HEK293 (cell line): ENCODE data around the gene ITSN1.

ENCODE experiments used
- CTCF ChIA-PET: fragments of 350-600 bp; formaldehyde crosslinking; extraction: SDS; loops from one replicate; lab custom pipeline; 2021; ENCODE audit warnings: antibody characterized with exemption; lab: Yijun Ruan, JAX
- POLR2A ChIA-PET: fragments of 300-600 bp; formaldehyde crosslinking; extraction: SDS; loops from one replicate; lab custom pipeline; 2020; ENCODE audit warnings: antibody characterized with exemption, inconsistent platforms; lab: Yijun Ruan, JAX
- H3K27ac ChIP-seq: fragments of 200-500 bp; sonication (Bioruptor generic); 2 replicates; pipeline ENCODE4 v1.5.1; 2014; ENCODE audit warnings: low read depth, low read length, control low read depth, inconsistent platforms; ENCODE audit errors: extremely low read depth
- H3K36me3 ChIP-seq, 2 experiments: fragments of 200-500 bp in 1 of 2; sonication (Bioruptor generic) in 1 of 2; 1 replicate in 1 of 2; 2 replicates in 1 of 2; pipeline ENCODE4 v1.5.1; 2014 to 2017; ENCODE audit warnings: inconsistent platforms in 2 of 2, low read length in 2 of 2; ENCODE audit not compliant: control insufficient read depth in 2 of 2, insufficient read depth in 1 of 2
- H3K4me1 ChIP-seq: fragments of 200-500 bp; sonication (Bioruptor generic); 2 replicates; pipeline ENCODE4 v1.5.1; 2014; ENCODE audit warnings: mild to moderate bottlenecking, low read length, inconsistent platforms; ENCODE audit not compliant: control insufficient read depth, insufficient read depth
- H3K4me3 ChIP-seq: 2 replicates; pipeline ENCODE4 v1.5.1; 2011; ENCODE audit warnings: low read depth, mild to moderate bottlenecking, control low read depth, low read length, moderate library complexity
- H3K9me3 ChIP-seq: fragments of 200-500 bp; sonication (Bioruptor generic); 2 replicates; pipeline ENCODE4 v1.5.1; 2014; ENCODE audit warnings: low read depth, low read length, inconsistent platforms; ENCODE audit not compliant: control insufficient read depth, insufficient read depth
- GLIS2 ChIP-seq: fragments of 450-650 bp; formaldehyde crosslinking; IDR thresholded peaks from 2 replicates; pipeline ENCODE4 v1.5.1; 2016; ENCODE audit warnings: missing biosample characterization, missing genetic modification characterization
- HOXC10 ChIP-seq: sonication (generic); formaldehyde crosslinking; IDR thresholded peaks from 2 replicates; pipeline ENCODE4 v1.8.1; 2023; ENCODE audit warnings: mild to moderate bottlenecking, missing genetic modification reagents
- PRDM10 ChIP-seq: fragments of 450-650 bp; formaldehyde crosslinking; IDR thresholded peaks from 2 replicates; pipeline ENCODE4 v1.5.1; 2016; ENCODE audit warnings: missing biosample characterization, missing genetic modification characterization
- TSHZ1 ChIP-seq: fragments of 450-650 bp; formaldehyde crosslinking; IDR thresholded peaks from 2 replicates; pipeline ENCODE4 v1.5.1; 2016; ENCODE audit warnings: missing biosample characterization, missing genetic modification characterization, borderline replicate concordance
- ZFP3 ChIP-seq: fragments of 450-650 bp; formaldehyde crosslinking; IDR thresholded peaks from 2 replicates; pipeline ENCODE4 v1.5.1; 2016; ENCODE audit warnings: low read depth, missing biosample characterization, missing genetic modification characterization
- ZNF10 ChIP-seq: fragments of 450-650 bp; formaldehyde crosslinking; IDR thresholded peaks from 2 replicates; pipeline ENCODE4 v1.5.1; 2017; ENCODE audit warnings: missing biosample characterization, missing genetic modification characterization
- ZNF140 ChIP-seq: fragments of 450-650 bp; formaldehyde crosslinking; IDR thresholded peaks from 2 replicates; pipeline ENCODE4 v1.5.1; 2016; ENCODE audit warnings: missing biosample characterization, missing genetic modification characterization
- ZNF433 ChIP-seq: fragments of 450-650 bp; formaldehyde crosslinking; IDR thresholded peaks from 2 replicates; pipeline ENCODE4 v1.5.1; 2016; ENCODE audit warnings: missing biosample characterization, missing genetic modification characterization, low read depth
- ZNF449 ChIP-seq: fragments of 450-650 bp; formaldehyde crosslinking; IDR thresholded peaks from 2 replicates; pipeline ENCODE4 v1.5.1; 2017; ENCODE audit warnings: missing biosample characterization, mild to moderate bottlenecking, missing genetic modification characterization, moderate library complexity
- ZNF501 ChIP-seq: fragments of 450-650 bp; formaldehyde crosslinking; IDR thresholded peaks from 2 replicates; pipeline ENCODE4 v1.5.1; 2016; ENCODE audit warnings: missing biosample characterization, missing genetic modification characterization
- ZNF596 ChIP-seq: fragments of 450-650 bp; IDR thresholded peaks from 2 replicates; pipeline ENCODE4 v1.5.0; 2018; ENCODE audit warnings: missing biosample characterization, mild to moderate bottlenecking, missing genetic modification characterization, moderate library complexity
- ZNF701 ChIP-seq: fragments of 450-650 bp; formaldehyde crosslinking; IDR thresholded peaks from 2 replicates; pipeline ENCODE4 v1.5.1; 2016; ENCODE audit warnings: missing biosample characterization, missing genetic modification characterization
- ZNF747 ChIP-seq: fragments of 450-650 bp; formaldehyde crosslinking; IDR thresholded peaks from 2 replicates; pipeline ENCODE4 v1.5.1; 2016; ENCODE audit warnings: missing biosample characterization, missing genetic modification characterization
- ZSCAN4 ChIP-seq: fragments of 450-650 bp; formaldehyde crosslinking; IDR thresholded peaks from 2 replicates; pipeline ENCODE4 v1.5.1; 2017; ENCODE audit warnings: missing biosample characterization, missing genetic modification characterization

Gene ITSN1

GRCh38 chr21:33855190-33855589 is 212.9 kb downstream of the ITSN1 start:
- POLR2A ChIA-PET, result no interaction called here

GRCh38 chr21:33856893-33857527 is 214.7 kb downstream of the ITSN1 start:
- no peak for TF ChIP-seq GLIS2 (tag by site-specific recombination)
- TF ChIP-seq ZNF10 (tag by site-specific recombination), result peak; percentile 71; the same call in 1 of the 2 replicates
- TF ChIP-seq ZNF596, result no peak
- H3K27ac ChIP-seq, result no peak overlapping the region
- POLR2A ChIA-PET, result interaction anchor here (0.6 kb wide), 2 partner anchors 15 to 142 kb away, joined by 3 read pairs; no protein-coding TSS in a partner anchor
- CTCF ChIA-PET, result interaction anchor here (2.5 kb wide), 1 partner anchor 212 kb away, joined by 9 read pairs; no protein-coding TSS in a partner anchor
- H3K4me3 ChIP-seq, result no peak overlapping the region
- H3K36me3 ChIP-seq, result no peaks in the 10 kb centered on the region
- H3K9me3 ChIP-seq, result no peaks in the 10 kb centered on the region
- no peaks in the 10 kb centered on the region for H3K4me1 ChIP-seq

More at GRCh38 chr21:33855190-33855589, 212.9 kb downstream of the ITSN1 start:
- Histone ChIP-seq H3K4me1 (no peaks in the 10 kb centered on the region), H3K4me3 (no peak overlapping the region), H3K27ac (no peak overlapping the region), H3K36me3 (no peaks in the 10 kb centered on the region), H3K9me3 (no peaks in the 10 kb centered on the region)
- TF ChIP-seq ZNF501 (tag by site-specific recombination) (no peak), ZFP3 (tag by site-specific recombination) (no peak), TSHZ1 (tag by site-specific recombination) (no peak)
- CTCF ChIA-PET, result interaction anchor here (0.5 to 2.5 kb wide), 12 partner anchors 11 to 257 kb away, joined by 3 to 9 read pairs (median 3); no protein-coding TSS in a partner anchor

GRCh38 chr21:33857846-33858666 is 215.8 kb downstream of the ITSN1 start:
- H3K4me1 ChIP-seq, result no peaks in the 10 kb centered on the region
- H3K36me3 ChIP-seq, result no peaks in the 10 kb centered on the region
- no peak overlapping the region for H3K4me3 ChIP-seq
- TF ChIP-seq ZNF449 (tag by site-specific recombination), result peak; percentile 68; the same call in 1 of the 2 replicates
- no peak for TF ChIP-seq HOXC10 (CRISPR knock-in tag)
- POLR2A ChIA-PET, result no interaction called here
- no peaks in the 10 kb centered on the region for H3K9me3 ChIP-seq
- no peak overlapping the region for H3K27ac ChIP-seq
- CTCF ChIA-PET, result interaction anchor here (0.6 kb wide), 3 partner anchors 60 to 1841 kb away, joined by 3 to 4 read pairs (median 3); no protein-coding TSS in a partner anchor

GRCh38 chr21:33858667-33859372 is 216.5 kb downstream of the ITSN1 start:
- ChIA-PET POLR2A (no interaction called here), CTCF (interaction anchor here (0.6 kb wide), 3 partner anchors 61 to 1841 kb away, joined by 3 to 4 read pairs (median 3); no protein-coding TSS in a partner anchor)
- H3K27ac ChIP-seq, result no peak overlapping the region
- H3K4me3 ChIP-seq, result no peak overlapping the region
- no peaks in the 10 kb centered on the region for H3K9me3 ChIP-seq
- no peaks in the 10 kb centered on the region for H3K36me3 ChIP-seq
- no peaks in the 10 kb centered on the region for H3K4me1 ChIP-seq
- TF ChIP-seq PRDM10 (tag by site-specific recombination) (no peak), ZNF701 (no peak), ZSCAN4 (no peak), ZNF747 (tag by site-specific recombination) (no peak), ZNF140 (tag by site-specific recombination) (no peak), ZNF433 (tag by site-specific recombination) (no peak)
